UCSD-AML1 (cell line): ENCODE measurements around the gene SMG1.
"Not testable (repeated sequence)": the region's sequence is repeated elsewhere in the genome, so short reads cannot be mapped to it uniquely, and the experiment has no call there.

Experiments
- DNase-seq: peaks from one replicate; lab custom pipeline; 2025; ENCODE audit not compliant: unreplicated experiment; lab: John Stamatoyannopoulos, UW

Gene SMG1

DNA sequence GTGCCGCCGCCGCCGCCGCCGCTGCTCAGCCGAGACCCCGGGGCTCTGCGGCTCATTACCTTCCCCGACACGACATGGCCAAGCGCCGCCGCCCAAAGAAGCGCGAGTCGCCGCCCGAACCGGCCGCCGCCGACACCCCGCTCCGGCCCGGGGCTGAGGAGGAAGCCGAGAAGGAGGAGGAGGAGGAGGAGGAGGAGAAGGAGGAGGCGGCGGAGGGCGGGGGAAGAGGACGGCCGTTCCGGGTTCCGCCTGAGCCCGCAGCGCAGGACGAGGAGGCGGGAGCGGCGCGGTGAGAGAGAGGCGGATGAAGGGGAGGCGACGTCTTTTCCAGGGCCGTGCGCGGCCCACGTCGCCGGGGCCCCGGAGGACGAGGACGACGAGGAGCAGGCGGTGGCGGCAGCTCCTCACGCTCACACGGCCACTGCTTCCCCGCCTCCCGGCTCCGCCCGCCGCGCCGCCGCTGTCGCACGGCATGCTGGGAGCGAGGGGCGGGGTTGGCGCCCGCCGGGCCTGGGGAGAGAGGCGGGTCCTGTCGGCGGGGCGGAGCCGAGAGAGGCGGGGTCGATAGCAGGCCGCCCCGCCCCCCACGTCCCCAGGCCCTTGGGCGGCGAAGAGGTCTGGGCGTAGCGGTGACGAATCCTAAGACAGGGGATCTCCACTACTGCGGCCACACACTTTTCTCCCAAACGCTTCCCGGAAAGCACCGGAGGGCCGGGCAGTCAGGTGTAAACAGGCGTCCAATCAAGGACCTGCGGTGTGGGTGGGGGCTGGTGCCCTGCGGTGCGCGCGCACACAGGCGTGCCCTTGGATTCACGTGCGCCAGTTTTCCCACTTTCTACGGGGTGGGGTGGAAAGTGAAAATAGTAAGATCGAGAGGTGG is at the start of gene SMG1:
TSS of gene SMG1 (minus strand) at position 423 of the 880 bp plus-strand sequence. CDS start at position 56, 367 bp downstream.
- peak; percentile 95 for DNase-seq

GRCh38 chr16:18975109-18975508 is 48.9 kb upstream of the SMG1 start:
- no peak for DNase-seq

DNA sequence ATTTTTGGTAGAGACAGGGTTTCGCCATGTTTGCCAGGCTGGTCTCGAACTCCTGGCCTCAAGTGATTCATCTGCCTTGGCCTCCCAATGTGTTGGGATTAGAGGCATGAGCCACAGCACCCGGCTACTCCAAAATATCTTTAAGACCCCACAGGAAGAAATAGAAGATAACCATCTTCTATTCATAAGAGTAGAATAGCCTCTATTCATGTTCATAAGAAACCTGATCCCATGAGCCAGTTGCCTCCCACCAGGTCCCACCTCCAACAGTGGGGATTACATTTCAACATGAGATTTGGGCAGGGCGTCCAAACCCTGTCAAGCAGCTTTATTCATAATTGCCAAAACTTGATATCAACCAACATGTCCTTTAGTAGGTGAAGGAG is 43.6 kb upstream of the SMG1 start:
- no peak for DNase-seq

GRCh38 chr16:18969050-18969854 is 43.0 kb upstream of the SMG1 start:
- peak; percentile 78 for DNase-seq

- DNase-seq: no peak
Observed at GRCh38 chr16:18966791-18967190, 40.6 kb upstream of the SMG1 start.

GRCh38 chr16:18965555-18965954 is 39.3 kb upstream of the SMG1 start:
- no peak for DNase-seq

- no peak for DNase-seq
Observed at GRCh38 chr16:18959031-18959505, 32.9 kb upstream of the SMG1 start.

DNA sequence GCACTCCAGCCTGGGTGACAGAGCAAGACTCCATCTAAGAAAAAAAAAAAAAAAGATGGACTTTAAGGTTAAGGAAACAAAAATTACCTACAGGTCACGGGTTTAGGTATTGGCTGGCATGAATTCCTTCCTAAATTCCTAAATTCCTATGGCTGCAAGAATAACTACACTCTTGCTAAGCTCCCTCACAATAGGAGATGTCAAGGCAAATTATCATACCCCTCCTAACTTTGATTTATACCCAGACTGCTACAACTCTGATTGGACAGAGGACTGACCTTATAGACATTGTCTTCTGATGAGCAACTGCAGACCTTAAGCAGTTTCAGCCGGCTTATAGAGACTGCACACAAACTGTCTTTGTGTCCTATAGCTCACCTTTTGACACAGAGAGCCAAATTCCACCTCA is 32.4 kb upstream of the SMG1 start:
- DNase-seq: no peak

GRCh38 chr16:18956658-18957241 is 30.5 kb upstream of the SMG1 start:
- not testable (repeated sequence) for DNase-seq

DNA sequence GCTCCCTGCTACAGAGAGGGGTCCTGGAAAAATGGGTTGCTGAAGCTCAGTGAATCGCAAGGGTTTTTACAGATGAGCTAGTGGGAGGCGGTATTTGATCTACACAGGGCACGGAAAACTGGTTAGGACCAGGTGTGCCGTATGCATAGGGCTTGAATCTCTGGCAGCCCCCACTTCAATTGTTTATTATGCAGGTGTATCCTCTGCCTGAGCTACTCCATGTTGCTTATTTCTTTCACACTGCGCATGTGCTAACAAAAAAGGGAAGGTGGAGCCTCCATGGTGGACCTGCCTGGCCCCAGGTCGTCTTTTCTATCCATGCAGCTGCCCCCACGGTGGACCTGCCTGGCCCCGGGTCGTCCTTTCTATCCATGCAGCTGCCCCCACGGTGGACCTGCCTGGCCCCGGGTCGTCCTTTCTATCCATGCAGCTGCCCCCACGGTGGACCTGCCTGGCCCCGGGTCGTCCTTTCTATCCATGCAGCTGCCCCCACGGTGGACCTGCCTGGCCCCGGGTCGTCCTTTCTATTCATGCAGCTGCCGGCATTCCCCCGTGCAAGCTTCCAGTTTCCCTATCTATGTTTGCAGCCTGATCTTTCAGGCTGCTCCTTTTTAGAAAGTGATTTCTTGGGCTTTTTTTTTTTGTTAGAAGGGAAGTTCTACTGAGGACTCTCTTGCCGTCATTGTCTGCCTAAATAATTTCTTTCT is 29.8 kb upstream of the SMG1 start:
- not testable (repeated sequence) for DNase-seq

DNA sequence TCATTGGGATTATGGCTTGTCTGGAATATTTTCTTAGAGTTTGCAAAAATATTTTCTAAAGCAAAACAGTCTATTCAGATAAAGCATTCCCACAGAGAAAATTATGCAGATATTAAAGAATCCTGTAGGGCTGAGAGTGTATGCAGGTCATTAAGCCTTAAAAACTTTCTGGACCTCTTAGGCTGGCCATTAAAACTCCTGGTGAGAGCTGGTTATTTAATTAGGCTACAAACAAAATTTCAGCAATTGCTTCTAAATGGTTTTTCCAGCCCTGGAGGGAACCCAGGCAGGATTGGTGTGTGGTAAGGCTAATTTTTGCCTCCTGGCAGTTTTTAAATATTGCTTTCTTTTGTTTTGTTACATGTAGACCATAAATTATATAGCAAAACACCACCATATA is 27.3 kb upstream of the SMG1 start:
- DNase-seq: no peak

DNA sequence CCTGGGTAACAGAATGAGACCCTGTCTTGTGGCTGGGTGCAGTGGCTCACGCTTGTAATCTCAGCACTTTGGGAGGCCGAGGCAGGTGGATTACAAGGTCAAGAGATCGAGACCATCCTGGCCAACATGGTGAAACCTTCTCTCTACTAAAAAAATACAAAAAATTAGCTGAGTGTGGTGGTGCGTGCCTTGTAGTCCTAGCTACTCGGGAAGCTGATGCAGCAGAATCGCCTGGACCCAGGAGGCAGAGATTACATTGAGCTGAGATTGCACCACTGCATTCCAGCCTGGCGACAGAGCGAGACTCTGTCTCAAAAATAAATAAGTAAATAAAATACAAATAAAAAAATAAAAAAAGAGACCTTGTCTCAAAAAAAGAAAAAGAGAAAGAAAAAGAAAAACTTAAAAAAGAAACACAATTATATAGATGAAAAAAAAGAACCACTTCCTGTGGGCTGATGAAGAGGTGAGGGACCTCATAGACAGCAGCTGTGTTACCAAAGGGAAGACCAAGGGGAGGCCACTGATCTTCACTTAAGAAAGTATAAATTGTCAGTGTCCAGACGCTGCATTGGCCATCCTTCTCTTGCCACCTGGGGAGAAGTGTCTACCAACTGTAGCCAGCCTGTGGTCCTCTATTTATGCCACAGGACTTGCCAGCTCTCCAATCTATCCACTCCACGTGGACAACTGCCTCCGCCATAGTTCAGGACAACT is 24.4 kb upstream of the SMG1 start:
- no peak for DNase-seq

DNA sequence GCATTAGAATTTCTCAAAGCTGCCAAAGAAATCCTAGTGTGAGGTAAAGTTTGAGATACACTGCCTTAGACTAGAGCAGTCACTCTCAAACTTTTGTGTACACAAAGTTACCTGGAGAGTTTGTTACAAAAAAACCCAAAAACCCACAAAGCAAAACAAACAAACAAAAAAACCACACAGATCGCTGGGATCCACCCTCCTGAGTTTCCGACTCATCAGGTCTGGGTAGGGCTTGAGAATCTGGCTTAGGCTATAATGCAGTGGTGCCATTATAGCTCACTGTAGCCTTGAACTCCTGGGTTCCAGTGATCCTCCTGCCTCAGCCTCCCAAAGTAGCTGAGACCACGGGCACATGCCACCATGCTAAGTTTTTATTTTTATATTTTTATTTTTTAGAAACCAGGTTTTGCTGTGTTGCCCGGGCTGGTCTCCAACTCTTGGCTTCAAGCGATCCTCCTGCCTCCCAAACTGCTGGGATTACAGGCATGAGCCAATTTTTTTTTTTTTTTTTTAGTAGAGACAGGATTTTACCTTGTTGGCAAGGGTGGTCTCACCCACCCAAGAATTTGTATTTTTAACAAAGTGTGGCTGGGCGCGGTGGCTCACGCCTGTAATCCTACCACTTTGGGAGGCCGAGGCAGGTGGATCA is 22.3 kb upstream of the SMG1 start:
- no peak for DNase-seq

- DNase-seq: no peak
Observed at GRCh38 chr16:18945233-18945632, 19.0 kb upstream of the SMG1 start.

- DNase-seq: no peak
Observed at GRCh38 chr16:18943414-18943813, 17.2 kb upstream of the SMG1 start.

- no peak for DNase-seq
Observed at GRCh38 chr16:18942061-18942460, 15.9 kb upstream of the SMG1 start.

GRCh38 chr16:18941471-18941870 is 15.3 kb upstream of the SMG1 start:
- DNase-seq: no peak

DNA sequence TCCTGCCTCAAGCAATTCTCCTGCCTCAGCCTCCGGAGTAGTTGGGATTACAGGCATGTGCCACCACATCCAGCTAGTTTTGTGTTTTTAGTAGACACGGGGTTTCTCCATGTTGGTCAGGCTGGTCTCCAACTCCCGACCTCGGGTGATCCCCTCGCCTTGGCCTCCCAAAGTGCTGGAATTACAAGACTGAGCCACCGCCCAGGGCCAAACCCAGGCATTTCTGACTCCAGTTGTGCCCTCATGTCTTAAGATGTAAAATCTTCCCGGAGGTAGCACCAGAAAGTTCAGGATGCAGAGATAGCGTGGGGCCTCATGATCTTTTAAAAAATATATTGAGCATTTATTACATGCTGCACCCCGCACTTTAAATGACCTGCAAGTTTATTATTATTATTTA is 12.8 kb upstream of the SMG1 start:
- no peak for DNase-seq

GRCh38 chr16:18937390-18937789 is 11.2 kb upstream of the SMG1 start:
- no peak for DNase-seq
